ENCODE measurements around the gene NPIPB2. TPM values are rescaled to one million over a fixed set of nuclear protein-coding genes. Genes with fewer than 3 reads are reported as not detected.
A peak's percentile ranks its signal among the peaks of the same experiment; 100 is the strongest.

Gene NPIPB2
- total RNA-seq, 1 experiment from 2014 or later: 12.5 TPM

DNA sequence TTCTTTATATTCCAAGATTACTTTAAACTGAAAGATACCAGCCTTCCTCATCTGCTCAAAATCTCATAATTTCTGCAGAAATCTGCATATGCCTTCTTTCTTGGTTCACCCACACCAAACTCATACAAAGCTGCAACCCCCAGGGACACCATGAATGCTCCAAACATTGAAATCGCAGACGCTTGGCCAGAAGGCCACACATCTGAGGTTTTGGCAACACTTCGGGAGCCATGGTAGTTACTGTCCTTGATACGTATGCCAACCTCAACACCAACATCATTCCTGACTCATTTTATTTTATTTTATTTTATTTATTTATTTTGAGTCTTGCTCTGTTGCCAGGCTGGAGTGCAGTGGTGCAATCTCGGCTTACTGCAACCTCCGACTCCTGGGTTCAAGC, 37.9 kb downstream of the NPIPB2 start:
- Histone ChIP-seq H3K18ac (ENCODE audit: insufficient read length, low read depth, low read length) (no peak overlapping the region), H3K79me2 (ENCODE audit: insufficient read depth, low read length) (peaks cover 60% of the 10 kb centered on the region; the same call in 1 of the 2 replicates), H2BK120ac (ENCODE audit: low read depth, low read length, poor library complexity, severe bottlenecking) (no peak overlapping the region), H2BK15ac (ENCODE audit: low read depth, low read length) (no peak overlapping the region), H4K5ac (ENCODE audit: insufficient read length, low read depth, low read length) (no peak overlapping the region), H3K23me2 (ENCODE audit: insufficient read length, low read depth, low read length, poor library complexity, severe bottlenecking) (no peaks in the 10 kb centered on the region), H2BK12ac (ENCODE audit: insufficient read length, low read depth, low read length) (no peak overlapping the region), H3T11ph (ENCODE audit: low read length) (no peak overlapping the region), H3K4me2 (ENCODE audit: insufficient read depth, insufficient read length, low read length) (no peak overlapping the region), H3K9me3 (ENCODE audit: control insufficient read depth, low read depth, low read length) (no peaks in the 10 kb centered on the region), H4K20me1 (ENCODE audit: control insufficient read depth, insufficient read depth, insufficient read length) (no peaks in the 10 kb centered on the region), H3K56ac (ENCODE audit: insufficient read length, low read depth, low read length) (no peak overlapping the region), H2BK20ac (ENCODE audit: low read depth, low read length, poor library complexity, severe bottlenecking) (no peak overlapping the region), H2AFZ (ENCODE audit: low read length) (no peak overlapping the region), H4K8ac (replicated peaks; ENCODE audit: insufficient read length, low read depth, low read length) (no peak overlapping the region), H3K79me1 (ENCODE audit: insufficient read depth, low read depth, low read length, poor library complexity, severe bottlenecking) (peaks cover 10% of the 10 kb centered on the region), H3K4me1 (ENCODE audit: insufficient read depth, low read length) (no peaks in the 10 kb centered on the region), H3K23ac (ENCODE audit: insufficient read length, low read depth, low read length) (no peak overlapping the region), H3K4ac (ENCODE audit: low read depth, low read length) (no peak overlapping the region), H2BK5ac (ENCODE audit: insufficient read length, low read length) (no peak overlapping the region), H3K14ac (ENCODE audit: insufficient read depth, low read length) (no peak overlapping the region), H3K27ac (ENCODE audit: insufficient read length, low read depth, low read length) (no peak overlapping the region), H4K91ac (ENCODE audit: insufficient read length, low read depth, low read length) (no peak overlapping the region), H3K9ac (ENCODE audit: extremely low read depth, insufficient read length, low read length) (no peak overlapping the region), H2AK5ac (ENCODE audit: insufficient read length, low read length) (no peak overlapping the region), H3K27me3 (ENCODE audit: insufficient read depth, low read length) (no peaks in the 10 kb centered on the region)
- Mint-ChIP-seq H3K4me1 (peaks cover 6 to 14% of the 10 kb centered on the region in 2 experiments), H3K4me3 (no peak overlapping the region), H3K27me3 (ENCODE audit: low read depth) (no peaks in the 10 kb centered on the region), H3K9me3 (no peaks in the 10 kb centered on the region), H3K36me3 (ENCODE audit: insufficient read depth in 1 of 3, low read depth in 3 of 3) (peaks cover 6 to 26% (median 20%) of the 10 kb centered on the region in 3 experiments), H3K27ac (peak overlapping the region in 1 of 3 experiments; percentile 37; a peak in 1 of 7 replicates)
- WGBS (ENCODE audit: extremely low coverage, insufficient read length, low lambda C conversion rate): no CpG with 5 or more reads among the region's 6 CpGs
- TF ChIP-seq, protein P1, sequence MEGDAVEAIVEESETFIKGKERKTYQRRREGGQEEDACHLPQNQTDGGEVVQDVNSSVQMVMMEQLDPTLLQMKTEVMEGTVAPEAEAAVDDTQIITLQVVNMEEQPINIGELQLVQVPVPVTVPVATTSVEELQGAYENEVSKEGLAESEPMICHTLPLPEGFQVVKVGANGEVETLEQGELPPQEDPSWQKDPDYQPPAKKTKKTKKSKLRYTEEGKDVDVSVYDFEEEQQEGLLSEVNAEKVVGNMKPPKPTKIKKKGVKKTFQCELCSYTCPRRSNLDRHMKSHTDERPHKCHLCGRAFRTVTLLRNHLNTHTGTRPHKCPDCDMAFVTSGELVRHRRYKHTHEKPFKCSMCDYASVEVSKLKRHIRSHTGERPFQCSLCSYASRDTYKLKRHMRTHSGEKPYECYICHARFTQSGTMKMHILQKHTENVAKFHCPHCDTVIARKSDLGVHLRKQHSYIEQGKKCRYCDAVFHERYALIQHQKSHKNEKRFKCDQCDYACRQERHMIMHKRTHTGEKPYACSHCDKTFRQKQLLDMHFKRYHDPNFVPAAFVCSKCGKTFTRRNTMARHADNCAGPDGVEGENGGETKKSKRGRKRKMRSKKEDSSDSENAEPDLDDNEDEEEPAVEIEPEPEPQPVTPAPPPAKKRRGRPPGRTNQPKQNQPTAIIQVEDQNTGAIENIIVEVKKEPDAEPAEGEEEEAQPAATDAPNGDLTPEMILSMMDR (conservative IDR thresholded peaks at IDR 0.05): no peak
- DNase-seq: no peak
